Measurements from ENCODE around the gene LRRC25. TPM values are rescaled to one million over a fixed set of nuclear protein-coding genes. Genes with fewer than 3 reads are reported as not detected.
A peak's percentile ranks its signal among the peaks of the same experiment; 100 is the strongest.

Gene LRRC25
- total RNA-seq (2014; rRNA removed), result not detected in 2 replicates
- Bru-seq, nascent RNA, result not detected
- BruChase-seq, experiment 1, labeled RNA remaining after a 6-hour chase, result not detected
- percentile 9 among the genes with signal in this experiment for BruChase-seq, experiment 2, labeled RNA remaining after a 2-hour chase
- long read RNA-seq, result 0 reads

DNA sequence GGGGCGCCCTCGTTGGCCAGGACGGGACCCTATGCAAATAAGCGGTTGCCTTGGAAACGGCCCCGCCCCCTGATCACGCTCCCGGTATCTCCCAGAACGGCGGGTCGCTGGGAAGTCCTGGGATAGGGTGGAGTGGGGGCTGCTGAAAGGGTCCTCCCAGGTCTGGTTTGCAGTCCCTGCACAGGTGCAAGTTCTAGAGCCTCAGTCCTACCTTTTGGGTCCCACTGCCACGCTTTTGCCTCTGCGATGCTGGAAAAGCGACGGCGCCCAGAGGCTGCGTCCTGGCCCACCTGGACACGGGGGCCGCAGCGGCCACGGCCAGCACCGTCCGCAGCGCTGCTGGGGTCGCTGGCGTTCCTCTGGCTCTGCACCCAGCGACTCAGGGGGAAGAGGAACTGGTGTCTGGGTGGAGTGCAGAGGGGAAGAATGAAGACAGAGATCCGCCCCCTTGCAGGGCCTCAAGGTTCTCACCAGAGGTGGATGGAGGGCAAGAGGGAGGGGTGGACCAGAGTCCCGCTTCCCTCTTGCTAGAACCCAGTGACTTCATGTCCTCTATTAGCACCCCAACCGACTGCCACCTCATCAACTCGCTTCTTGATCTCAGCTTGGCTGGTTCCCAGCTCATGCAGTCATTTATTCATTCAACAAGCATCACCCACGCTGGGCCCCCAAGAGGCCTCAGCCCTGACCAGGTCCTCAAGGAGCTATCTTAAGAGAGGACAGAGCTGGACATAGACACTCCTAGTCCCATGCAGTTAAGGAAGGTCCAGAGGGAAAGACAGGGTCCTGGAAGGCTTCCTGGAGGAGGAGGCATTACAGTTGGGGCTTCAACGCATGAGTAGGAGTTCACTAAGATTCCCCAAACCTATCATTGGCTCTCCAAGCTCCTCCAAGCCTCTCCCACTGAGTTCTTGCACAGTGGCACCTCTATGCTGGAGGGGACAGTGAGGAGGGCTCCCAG lies at the start of gene LRRC25:
Gene LRRC25, minus strand, starts transcription at position 381 of the 961 bp plus-strand sequence. CDS start 659 bp downstream, outside the sequence.
- no peak within 1 kb of the TSS for H3K9ac ChIP-seq (ENCODE audit: low read length)
- DNase-seq, result no peak
- H3K4me2 ChIP-seq (ENCODE audit: low read length), result no peak within 1 kb of the TSS
- CTCF ChIA-PET, result no interaction called here
- H2AFZ ChIP-seq (ENCODE audit: low read length), result no peak within 1 kb of the TSS
- no TSS peak for BruUV-seq (replicated peaks)
- intact Hi-C loops (cut with micrococcal nuclease), result no loop called here
- H3K4me1 ChIP-seq (ENCODE audit: insufficient read depth, low read length), result peaks cover 10% of the 10 kb centered on the region; the same call in 1 of the 2 replicates
- H3K27ac ChIP-seq (ENCODE audit: low read length), result no peak within 1 kb of the TSS
- no peaks in the 10 kb centered on the region for H3F3A ChIP-seq (ENCODE audit: low read length, unreplicated experiment)
- no peaks in the 10 kb centered on the region for H4K20me1 ChIP-seq (ENCODE audit: low read length)
- H3K36me3 ChIP-seq (ENCODE audit: low read depth, low read length), result no peaks in the 10 kb centered on the region
- TF ChIP-seq EZH2phosphoT487 (IDR thresholded peaks at IDR 0.05; ENCODE audit: borderline replicate concordance, low read length) (no peak), EZH2 (IDR thresholded peaks at IDR 0.05; ENCODE audit: low read length, unreplicated experiment) (no peak)
- TF ChIP-seq, protein P1, sequence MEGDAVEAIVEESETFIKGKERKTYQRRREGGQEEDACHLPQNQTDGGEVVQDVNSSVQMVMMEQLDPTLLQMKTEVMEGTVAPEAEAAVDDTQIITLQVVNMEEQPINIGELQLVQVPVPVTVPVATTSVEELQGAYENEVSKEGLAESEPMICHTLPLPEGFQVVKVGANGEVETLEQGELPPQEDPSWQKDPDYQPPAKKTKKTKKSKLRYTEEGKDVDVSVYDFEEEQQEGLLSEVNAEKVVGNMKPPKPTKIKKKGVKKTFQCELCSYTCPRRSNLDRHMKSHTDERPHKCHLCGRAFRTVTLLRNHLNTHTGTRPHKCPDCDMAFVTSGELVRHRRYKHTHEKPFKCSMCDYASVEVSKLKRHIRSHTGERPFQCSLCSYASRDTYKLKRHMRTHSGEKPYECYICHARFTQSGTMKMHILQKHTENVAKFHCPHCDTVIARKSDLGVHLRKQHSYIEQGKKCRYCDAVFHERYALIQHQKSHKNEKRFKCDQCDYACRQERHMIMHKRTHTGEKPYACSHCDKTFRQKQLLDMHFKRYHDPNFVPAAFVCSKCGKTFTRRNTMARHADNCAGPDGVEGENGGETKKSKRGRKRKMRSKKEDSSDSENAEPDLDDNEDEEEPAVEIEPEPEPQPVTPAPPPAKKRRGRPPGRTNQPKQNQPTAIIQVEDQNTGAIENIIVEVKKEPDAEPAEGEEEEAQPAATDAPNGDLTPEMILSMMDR (conservative IDR thresholded peaks at IDR 0.05; ENCODE audit: low read depth, low read length), result no peak
- ATAC-seq, result no peak
- no peaks in the 10 kb centered on the region for H3K79me2 ChIP-seq (ENCODE audit: low read length)
- H3K27me3 ChIP-seq (ENCODE audit: low read length), result no peaks in the 10 kb centered on the region
- no peaks in the 10 kb centered on the region for H3K9me2 ChIP-seq (replicated peaks; ENCODE audit: low read length)
- POLR2A ChIA-PET (ENCODE audit: unreplicated experiment), result no interaction called here
- H3K9me3 ChIP-seq (ENCODE audit: low read length), result no peaks in the 10 kb centered on the region
- H3K4me3 ChIP-seq (ENCODE audit: low read length), result no peak within 1 kb of the TSS

DNA sequence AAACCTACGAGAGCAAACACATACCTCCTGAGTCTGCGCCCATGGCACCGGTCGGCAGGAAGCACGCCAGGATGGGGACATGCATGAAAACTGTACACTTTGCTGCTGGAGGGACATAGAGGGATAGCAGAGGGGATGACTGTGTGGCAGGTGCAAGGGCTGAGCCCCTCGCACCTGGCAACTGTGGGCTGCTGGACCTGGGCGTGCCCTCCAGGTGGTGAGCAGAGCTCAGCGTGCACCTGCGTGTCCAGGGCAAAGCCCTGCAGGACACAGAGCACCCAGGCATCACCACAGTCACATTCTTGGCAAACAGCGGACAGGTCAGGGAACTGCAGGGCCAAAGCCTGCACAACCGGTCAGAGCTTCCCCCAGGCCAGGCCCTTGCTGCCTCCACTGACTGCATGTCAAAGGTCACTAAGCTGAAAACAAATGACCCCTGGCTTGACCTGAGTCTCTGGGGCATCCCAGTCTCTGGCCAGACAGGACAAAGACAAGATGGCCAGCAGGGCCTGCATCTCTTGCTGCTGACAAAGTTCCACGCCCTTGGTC lies 49.5 kb upstream of the LRRC25 start:
- Histone ChIP-seq H3K9me2 (replicated peaks; ENCODE audit: low read length) (no peaks in the 10 kb centered on the region), H3K4me1 (ENCODE audit: insufficient read depth, low read length) (no peaks in the 10 kb centered on the region), H3K79me2 (ENCODE audit: low read length) (no peaks in the 10 kb centered on the region), H3F3A (ENCODE audit: low read length, unreplicated experiment) (no peaks in the 10 kb centered on the region), H4K20me1 (ENCODE audit: low read length) (no peaks in the 10 kb centered on the region), H3K9me3 (ENCODE audit: low read length) (no peaks in the 10 kb centered on the region), H3K9ac (ENCODE audit: low read length) (no peak overlapping the region), H3K36me3 (ENCODE audit: low read depth, low read length) (peaks cover 25% of the 10 kb centered on the region), H3K4me3 (ENCODE audit: low read length) (no peak overlapping the region), H3K27me3 (ENCODE audit: low read length) (no peaks in the 10 kb centered on the region), H3K27ac (ENCODE audit: low read length) (no peak overlapping the region), H2AFZ (ENCODE audit: low read length) (no peak overlapping the region), H3K4me2 (ENCODE audit: low read length) (no peak overlapping the region)
- ChIA-PET POLR2A (ENCODE audit: unreplicated experiment) (no interaction called here), CTCF (no interaction called here)
- no TSS peak for BruUV-seq (replicated peaks)
- no peak for DNase-seq
- no peak for TF ChIP-seq EZH2 (IDR thresholded peaks at IDR 0.05; ENCODE audit: low read length, unreplicated experiment)
- TF ChIP-seq, protein P1 (conservative IDR thresholded peaks at IDR 0.05; ENCODE audit: low read depth, low read length), result no peak
- no peak for TF ChIP-seq EZH2phosphoT487 (IDR thresholded peaks at IDR 0.05; ENCODE audit: borderline replicate concordance, low read length)
- no peak for ATAC-seq
- intact Hi-C loops (cut with micrococcal nuclease), result no loop called here
